GM12865 (cell line): Measurements from ENCODE around the gene ETNPPL.
"Not testable (repeated sequence)": the region's sequence is repeated elsewhere in the genome, so short reads cannot be mapped to it uniquely, and the experiment has no call there.

Experiments
- DNase-seq: peaks from one replicate; pipeline ENCODE4 v3.0.0; 2010; ENCODE audit warnings: low read depth
- H3K4me3 ChIP-seq: 2 replicates; pipeline ENCODE4 v1.5.1; 2011; ENCODE audit warnings: mild to moderate bottlenecking, low read depth, low read length, control low read depth
- CTCF ChIP-seq: IDR thresholded peaks from 2 replicates; pipeline ENCODE4 v1.5.1; 2011; ENCODE audit warnings: low read length, control low read depth, low read depth, inconsistent platforms; ENCODE audit not compliant: insufficient read depth; ENCODE audit errors: missing control alignments

ETNPPL gene

GRCh38 chr4:108729731-108730130 lies 33.1 kb downstream of the ETNPPL start:
- no peak overlapping the region for H3K4me3 ChIP-seq
- DNase-seq: no peak
- no peak for TF ChIP-seq CTCF

- DNase-seq: no peak
- no peak overlapping the region for H3K4me3 ChIP-seq
- TF ChIP-seq CTCF: no peak
Measured at GRCh38 chr4:108725457-108725856, 37.4 kb downstream of the ETNPPL start.

- TF ChIP-seq CTCF: no peak
- no peak for DNase-seq
- H3K4me3 ChIP-seq: no peak overlapping the region
Measured at GRCh38 chr4:108717386-108717785, 45.5 kb downstream of the ETNPPL start.

GRCh38 chr4:108716340-108716739 lies 46.5 kb downstream of the ETNPPL start:
- no peak for TF ChIP-seq CTCF
- H3K4me3 ChIP-seq: no peak overlapping the region
- DNase-seq: no peak

DNA sequence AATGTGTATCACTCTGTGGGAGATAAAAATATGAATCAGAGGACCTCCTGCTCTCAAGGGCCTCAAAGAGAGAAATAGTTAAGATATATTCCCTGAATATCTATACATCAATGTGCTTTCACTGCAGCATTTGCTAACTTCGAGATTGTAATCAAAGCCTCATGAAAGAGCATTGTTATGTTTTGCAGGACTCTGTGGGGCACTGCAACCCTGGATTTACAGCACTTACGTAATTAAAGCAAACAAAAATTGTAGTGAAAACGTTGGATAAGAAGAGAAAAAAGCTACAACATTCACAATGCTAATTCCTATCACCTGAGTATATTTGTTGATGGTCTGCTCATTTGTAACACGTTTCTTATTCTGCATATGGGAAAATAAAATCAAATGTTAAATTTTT lies 48.0 kb downstream of the ETNPPL start:
- TF ChIP-seq CTCF: no peak
- no peak for DNase-seq
- no peak overlapping the region for H3K4me3 ChIP-seq

- DNase-seq, H3K4me3 ChIP-seq: not testable (repeated sequence)
Measured at GRCh38 chr4:108710578-108710977, 52.3 kb downstream of the ETNPPL start.

DNA sequence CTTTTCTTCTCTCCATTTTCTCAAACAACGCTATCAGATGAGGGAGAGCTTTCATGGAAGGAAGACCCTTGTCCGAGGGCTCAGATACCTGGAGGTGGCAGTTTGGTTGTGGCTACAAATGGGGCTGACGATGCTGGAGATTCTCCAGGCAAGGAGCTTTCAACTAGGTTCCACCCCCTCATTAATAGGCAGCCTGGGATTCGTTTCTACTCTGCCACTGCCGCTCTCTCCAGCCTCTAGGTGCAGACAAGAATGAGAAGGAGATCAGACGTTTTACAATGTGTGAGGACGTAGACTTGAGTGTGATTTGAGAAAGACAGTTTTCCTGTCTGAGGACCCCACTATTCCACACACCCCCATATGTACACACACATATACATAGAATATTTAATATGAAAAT lies 53.1 kb downstream of the ETNPPL start:
- TF ChIP-seq CTCF: no peak
- H3K4me3 ChIP-seq: no peak overlapping the region
- DNase-seq: no peak

DNA sequence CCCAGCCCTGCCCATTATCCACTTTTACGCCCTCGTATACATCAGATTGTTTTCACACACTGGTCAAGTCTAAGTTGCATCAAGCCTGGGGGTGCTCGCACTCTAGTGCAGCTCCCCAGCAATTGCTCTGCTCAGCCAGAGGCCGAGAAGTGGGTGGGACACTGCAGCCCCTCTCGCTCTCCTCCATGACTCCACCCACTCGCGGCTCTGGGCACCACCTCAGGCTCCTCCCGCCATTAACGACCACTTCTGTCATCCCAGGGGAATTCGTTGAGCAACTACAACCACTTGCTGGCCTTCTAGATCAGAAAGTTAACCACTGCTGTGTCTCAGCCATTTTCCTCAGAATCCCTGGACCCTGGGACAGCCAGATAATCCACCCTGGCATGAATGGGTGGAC lies 53.6 kb downstream of the ETNPPL start:
- DNase-seq: no peak
- no peak for TF ChIP-seq CTCF
- H3K4me3 ChIP-seq: no peak overlapping the region
